H1 (cell line): Measurements from ENCODE around the gene INPP4B. TPM values are rescaled to one million over a fixed set of nuclear protein-coding genes. Genes with fewer than 3 reads are reported as not detected.

Source experiments
- CTCF ChIA-PET: fragments of 300-600 bp; sonication (Branson Sonifier 250); formaldehyde crosslinking; loops from one replicate; lab custom pipeline; 2021; ENCODE audit not compliant: partially characterized antibody; lab: Charles Lee
- POLR2A ChIA-PET: fragments of 300-600 bp; sonication (Branson Sonifier 250); formaldehyde crosslinking; loops from one replicate; lab custom pipeline; 2021; ENCODE audit warnings: inconsistent platforms; ENCODE audit not compliant: partially characterized antibody; lab: Charles Lee
- DNase-seq, 2 experiments: peaks; one replicate each; pipeline versions ENCODE4 v3.0.0 to v3.0.0-alpha.2; 2010 to 2022; ENCODE audit warnings: low spot score in 2 of 2, low read depth in 1 of 2, mixed read lengths in 1 of 2
- FAIRE-seq: peaks from 2 replicates; lab custom pipeline; 2011; peaks lifted over from hg19 to GRCh38; lab: Jason Lieb, UNC
- H2AFZ ChIP-seq: 2 replicates; pipeline ENCODE4 v1.8.1; 2012; ENCODE audit warnings: low read length, inconsistent platforms
- H2AK5ac ChIP-seq: 2 replicates; pipeline ENCODE4 v1.6.1; 2013; ENCODE audit warnings: low read depth, low read length
- H2BK120ac ChIP-seq: replicated peaks from 2 replicates; pipeline ENCODE3; 2013; ENCODE audit warnings: low read depth, low read length, inconsistent platforms
- H2BK12ac ChIP-seq: 2 replicates; pipeline ENCODE4 v1.6.1; 2013; ENCODE audit warnings: low read depth, low read length
- H2BK15ac ChIP-seq: 2 replicates; pipeline ENCODE4 v1.6.1; 2013; ENCODE audit warnings: low read length
- H2BK20ac ChIP-seq: 2 replicates; pipeline ENCODE4 v1.6.1; 2013; ENCODE audit warnings: low read length
- H2BK5ac ChIP-seq: 2 replicates; pipeline ENCODE4 v1.6.1; 2013; ENCODE audit warnings: low read depth, low read length
- H3K14ac ChIP-seq: 2 replicates; pipeline ENCODE4 v1.6.1; 2013; ENCODE audit warnings: inconsistent platforms; ENCODE audit not compliant: insufficient read length
- H3K18ac ChIP-seq: 2 replicates; pipeline ENCODE4 v1.6.1; 2013; ENCODE audit warnings: low read length; ENCODE audit errors: extremely low read depth
- H3K23ac ChIP-seq: 2 replicates; pipeline ENCODE4 v1.6.1; 2013; ENCODE audit warnings: inconsistent platforms; ENCODE audit not compliant: insufficient read length
- H3K23me2 ChIP-seq: 2 replicates; pipeline ENCODE4 v1.6.1; 2013; ENCODE audit warnings: low read depth, low read length
- H3K27ac ChIP-seq: 2 replicates; pipeline ENCODE4 v1.6.1; 2011; ENCODE audit warnings: low read depth, low read length, inconsistent platforms
- H3K27me3 ChIP-seq, 4 experiments: replicated peaks in 1 of 4; 1 replicate in 1 of 4; 2 replicates in 3 of 4; pipeline versions ENCODE4 v1.6.1 to v1.8.1; 2011 to 2013; ENCODE audit warnings: low read length in 3 of 4, mild to moderate bottlenecking in 3 of 4, inconsistent platforms in 2 of 4, mixed read lengths in 2 of 4, moderate library complexity in 1 of 4; ENCODE audit not compliant: control insufficient read depth in 3 of 4, insufficient read depth in 3 of 4; ENCODE audit errors: extremely low read depth in 1 of 4
- H3K36me3 ChIP-seq, 4 experiments: 2 replicates each; pipeline versions ENCODE4 v1.6.1 to v1.8.1; 2011 to 2013; ENCODE audit warnings: mild to moderate bottlenecking in 4 of 4, low read length in 3 of 4, moderate library complexity in 2 of 4, control low read depth in 1 of 4, inconsistent platforms in 1 of 4; ENCODE audit not compliant: insufficient read depth in 4 of 4, control insufficient read depth in 2 of 4
- H3K4ac ChIP-seq: replicated peaks from 2 replicates; pipeline ENCODE3; 2013; ENCODE audit warnings: low read length, low read depth, mixed read lengths, inconsistent platforms; ENCODE audit not compliant: insufficient read length
- H3K4me1 ChIP-seq, 4 experiments: replicated peaks in 1 of 4; 1 replicate in 1 of 4; 2 replicates in 3 of 4; pipeline versions ENCODE4 v1.6.1 to v1.8.1; 2011 to 2013; ENCODE audit warnings: low read length in 3 of 4, inconsistent platforms in 2 of 4, mixed read lengths in 1 of 4; ENCODE audit not compliant: insufficient read depth in 4 of 4, control insufficient read depth in 3 of 4
- H3K4me2 ChIP-seq, 2 experiments: 2 replicates each; pipeline versions ENCODE4 v1.6.1 to v1.8.1; 2011 to 2013; ENCODE audit warnings: low read depth in 2 of 2, low read length in 2 of 2, control low read depth in 1 of 2, inconsistent platforms in 1 of 2, mild to moderate bottlenecking in 1 of 2; ENCODE audit not compliant: insufficient read depth in 1 of 2
- H3K4me3 ChIP-seq, 4 experiments: fragments of 200-600, 300-600 bp in 1 of 4; sonication (generic), shearing (Covaris generic), sonication (Bioruptor Twin) in 1 of 4; 2 replicates each; pipeline versions ENCODE4 v1.5.1 to v1.8.1; 2011 to 2016; ENCODE audit warnings: low read length in 4 of 4, low read depth in 3 of 4, control low read depth in 2 of 4, inconsistent platforms in 2 of 4, mild to moderate bottlenecking in 2 of 4, mixed read lengths in 1 of 4, moderate library complexity in 1 of 4; ENCODE audit not compliant: insufficient read depth in 2 of 4; ENCODE audit errors: extremely low read depth in 1 of 4
- H3K56ac ChIP-seq: replicated peaks from 2 replicates; pipeline ENCODE3; 2013; ENCODE audit warnings: low read depth, mild to moderate bottlenecking, mixed read lengths, low read length, inconsistent platforms; ENCODE audit not compliant: insufficient read length
- H3K79me1 ChIP-seq: 2 replicates; pipeline ENCODE4 v1.6.1; 2013; ENCODE audit warnings: low read depth, low read length, control low read depth
- H3K79me2 ChIP-seq, 2 experiments: 2 replicates each; pipeline versions ENCODE4 v1.6.1 to v1.8.1; 2012 to 2013; ENCODE audit warnings: low read length in 2 of 2, mild to moderate bottlenecking in 2 of 2, inconsistent platforms in 1 of 2; ENCODE audit not compliant: insufficient read depth in 2 of 2, control insufficient read depth in 1 of 2
- H3K9ac ChIP-seq, 4 experiments: replicated peaks in 1 of 4; 1 replicate in 1 of 4; 2 replicates in 3 of 4; pipeline versions ENCODE4 v1.6.1 to v1.8.1; 2011 to 2013; ENCODE audit warnings: low read depth in 3 of 4, low read length in 3 of 4, control low read depth in 2 of 4, mild to moderate bottlenecking in 2 of 4, moderate library complexity in 2 of 4, inconsistent platforms in 1 of 4; ENCODE audit errors: extremely low read depth in 1 of 4
- H3K9me3 ChIP-seq, 2 experiments: 2 replicates each; pipeline versions ENCODE4 v1.6.1 to v1.8.1; 2012 to 2013; ENCODE audit warnings: mild to moderate bottlenecking in 2 of 2, moderate library complexity in 2 of 2, control low read depth in 1 of 2, inconsistent platforms in 1 of 2, low read depth in 1 of 2, low read length in 1 of 2, mixed read lengths in 1 of 2; ENCODE audit not compliant: insufficient read depth in 2 of 2
- H4K20me1 ChIP-seq, 2 experiments: replicated peaks in 1 of 2; 2 replicates each; pipeline versions ENCODE3 to v1.8.1; 2011 to 2013; ENCODE audit warnings: inconsistent platforms in 2 of 2, low read length in 2 of 2, mild to moderate bottlenecking in 1 of 2; ENCODE audit not compliant: insufficient read depth in 2 of 2, control insufficient read depth in 1 of 2
- H4K5ac ChIP-seq: 2 replicates; pipeline ENCODE4 v1.6.1; 2013; ENCODE audit warnings: low read length, low read depth, mixed read lengths, inconsistent platforms; ENCODE audit not compliant: insufficient read length
- H4K8ac ChIP-seq: 2 replicates; pipeline ENCODE4 v1.8.0; 2013; ENCODE audit warnings: mild to moderate bottlenecking, moderate library complexity, low read length, inconsistent platforms; ENCODE audit not compliant: insufficient read depth; ENCODE audit errors: extremely low read depth
- H4K91ac ChIP-seq: replicated peaks from 2 replicates; pipeline ENCODE3; 2013; ENCODE audit warnings: low read length, mixed read lengths, inconsistent platforms; ENCODE audit not compliant: insufficient read length
- PHF8 ChIP-seq: fragments of 200-600 bp; sonication (generic); conservative IDR thresholded peaks from 2 replicates; pipeline ENCODE4 v1.7.1; 2012; ENCODE audit warnings: low read depth, mild to moderate bottlenecking, inconsistent platforms, low read length, moderate library complexity
- RNF2 ChIP-seq: fragments of 200-900, 300-1000 bp; sonication (generic); IDR thresholded peaks from 2 replicates; pipeline ENCODE4 v1.7.1; 2016; ENCODE audit warnings: borderline replicate concordance, low read depth, mild to moderate bottlenecking, antibody characterized with exemption, low read length; ENCODE audit not compliant: poor library complexity, severe bottlenecking; ENCODE audit errors: missing control alignments
- SP4 ChIP-seq: IDR thresholded peaks from 2 replicates; pipeline ENCODE4 v1.6.1; 2012; ENCODE audit warnings: low read length, inconsistent platforms
- WGBS, 2 experiments: shearing (Covaris generic) in 1 of 2; methylation state at CpG; one replicate each; pipeline versions ENCODE4 v1.1.6 to v1.1.7; 2013 to 2015; ENCODE audit warnings: low lambda C conversion rate in 2 of 2, mixed read lengths in 2 of 2, inconsistent platforms in 1 of 2, low coverage in 1 of 2, missing lambda C conversion rate in 1 of 2; ENCODE audit not compliant: insufficient replicate concordance in 2 of 2, insufficient coverage in 1 of 2, insufficient read length in 1 of 2; ENCODE audit errors: extremely low coverage in 1 of 2, missing lambda C conversion rate in 1 of 2; 5-methylcytosine and 5-hydroxymethylcytosine counted together
- polyA plus RNA-seq, 7 experiments: library from polyadenylated mRNA; depleted of rRNA in 3 of 7; stranded (reverse) in 5 of 7; unstranded in 2 of 7; fragments of >200 nt in 5 of 7; fragments of 200-250 nt in 2 of 7; gene quantifications; 1 replicate in 5 of 7; 2 replicates in 1 of 7; 4 replicates in 1 of 7; pipeline versions ENCODE4 v1.2.1 to v1.2.3, GENCODE V29; 2011 to 2013; ENCODE audit warnings: missing spikeins in 2 of 7, mixed read lengths in 2 of 7
- total RNA-seq: library from RNA; stranded (reverse); fragmentation: NEBNext Ultra II Directional; extraction: Animal tissue kit (Norgen Biotek cat#: 25700); gene quantifications from 2 replicates; pipeline ENCODE4 v1.2.1, GENCODE V29; 2021
- TF ChIP-seq, protein P1 (sequence below): IDR thresholded peaks from 2 replicates; pipeline ENCODE4 v1.6.1; 2011; ENCODE audit warnings: low read length, improper control_type of control experiment

INPP4B gene
- total and polyA plus RNA-seq, 2 of the 8 experiments (the other 6 are each of a cell fraction or from before 2014, with no cell fraction given): 0.11 to 0.54 TPM

DNA sequence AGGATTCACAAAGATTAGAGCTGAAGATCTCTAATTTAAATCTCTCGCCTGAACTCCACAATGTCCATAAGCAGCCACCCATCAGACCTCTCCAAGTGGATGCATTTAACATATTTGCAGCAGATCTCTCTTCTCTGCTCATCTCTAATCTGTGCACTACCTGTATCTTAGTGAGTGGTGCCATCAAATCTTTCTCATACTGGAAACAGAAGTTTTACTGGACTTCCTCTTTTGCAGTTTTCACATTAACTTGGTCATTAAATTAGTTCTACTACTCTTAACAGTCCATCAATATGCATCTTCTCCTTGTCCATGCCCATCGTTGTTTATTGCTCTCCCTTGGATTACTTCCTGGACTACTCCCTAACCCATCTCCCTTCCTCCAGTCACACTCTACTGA is 721.2 kb downstream of the INPP4B start:
- Histone ChIP-seq H2BK12ac (no peak overlapping the region), H2BK20ac (no peak overlapping the region), H3K4me3 (no peak overlapping the region), H3K23me2 (no peaks in the 10 kb centered on the region), H4K5ac (no peak overlapping the region), H3K27me3 (no peaks in the 10 kb centered on the region), H3K79me2 (no peaks in the 10 kb centered on the region), H3K4ac (no peak overlapping the region), H2AK5ac (no peak overlapping the region), H2BK15ac (no peak overlapping the region), H3K27ac (no peak overlapping the region), H4K91ac (no peak overlapping the region), H3K18ac (no peak overlapping the region), H3K4me2 (no peak overlapping the region), H2BK120ac (no peak overlapping the region), H3K23ac (no peak overlapping the region), H2AFZ (no peak overlapping the region), H4K20me1 (no peaks in the 10 kb centered on the region), H3K36me3 (no peaks in the 10 kb centered on the region), H3K9ac (no peak overlapping the region), H3K79me1 (no peaks in the 10 kb centered on the region), H3K9me3 (no peaks in the 10 kb centered on the region), H3K14ac (no peak overlapping the region), H3K56ac (no peak overlapping the region), H3K4me1 (no peaks in the 10 kb centered on the region), H4K8ac (no peak overlapping the region), H2BK5ac (no peak overlapping the region)
- FAIRE-seq: no peak
- ChIA-PET POLR2A (no interaction called here), CTCF (interaction anchor here (0.6 to 1.6 kb wide), 4 partner anchors 8 to 723 kb away, joined by 3 to 6 read pairs (median 3); no protein-coding TSS in a partner anchor)
- 85% methylated on average over 2 of the region's 2 CpGs; no CpG with 5 or more reads in 1 of the 2 experiments for WGBS, 2 experiments
- DNase-seq: no peak
- TF ChIP-seq, protein P1, sequence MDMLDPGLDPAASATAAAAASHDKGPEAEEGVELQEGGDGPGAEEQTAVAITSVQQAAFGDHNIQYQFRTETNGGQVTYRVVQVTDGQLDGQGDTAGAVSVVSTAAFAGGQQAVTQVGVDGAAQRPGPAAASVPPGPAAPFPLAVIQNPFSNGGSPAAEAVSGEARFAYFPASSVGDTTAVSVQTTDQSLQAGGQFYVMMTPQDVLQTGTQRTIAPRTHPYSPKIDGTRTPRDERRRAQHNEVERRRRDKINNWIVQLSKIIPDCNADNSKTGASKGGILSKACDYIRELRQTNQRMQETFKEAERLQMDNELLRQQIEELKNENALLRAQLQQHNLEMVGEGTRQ: no peak
- no peak for TF ChIP-seq SP4
- no peak for TF ChIP-seq PHF8
- TF ChIP-seq RNF2: no peak
